ENCODE results near the gene EXOSC3.

GRCh38 chr9:37776328-37776727 lies 8.5 kb downstream of the EXOSC3 start:
- TF ChIP-seq, protein P1, sequence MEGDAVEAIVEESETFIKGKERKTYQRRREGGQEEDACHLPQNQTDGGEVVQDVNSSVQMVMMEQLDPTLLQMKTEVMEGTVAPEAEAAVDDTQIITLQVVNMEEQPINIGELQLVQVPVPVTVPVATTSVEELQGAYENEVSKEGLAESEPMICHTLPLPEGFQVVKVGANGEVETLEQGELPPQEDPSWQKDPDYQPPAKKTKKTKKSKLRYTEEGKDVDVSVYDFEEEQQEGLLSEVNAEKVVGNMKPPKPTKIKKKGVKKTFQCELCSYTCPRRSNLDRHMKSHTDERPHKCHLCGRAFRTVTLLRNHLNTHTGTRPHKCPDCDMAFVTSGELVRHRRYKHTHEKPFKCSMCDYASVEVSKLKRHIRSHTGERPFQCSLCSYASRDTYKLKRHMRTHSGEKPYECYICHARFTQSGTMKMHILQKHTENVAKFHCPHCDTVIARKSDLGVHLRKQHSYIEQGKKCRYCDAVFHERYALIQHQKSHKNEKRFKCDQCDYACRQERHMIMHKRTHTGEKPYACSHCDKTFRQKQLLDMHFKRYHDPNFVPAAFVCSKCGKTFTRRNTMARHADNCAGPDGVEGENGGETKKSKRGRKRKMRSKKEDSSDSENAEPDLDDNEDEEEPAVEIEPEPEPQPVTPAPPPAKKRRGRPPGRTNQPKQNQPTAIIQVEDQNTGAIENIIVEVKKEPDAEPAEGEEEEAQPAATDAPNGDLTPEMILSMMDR (IDR thresholded peaks at IDR 0.05), result no peak
- TF ChIP-seq POLR2AphosphoS5 (IDR thresholded peaks at IDR 0.05; ENCODE audit: insufficient read depth in 1 of 2, low read depth in 1 of 2) (no peak), POLR2A (IDR thresholded peaks at IDR 0.05) (no peak)
